Fibroblast of pulmonary artery (primary cell): Measurements from ENCODE around the gene SLC35D1.

ENCODE experiments used
- DNase-seq: peaks from one replicate; pipeline ENCODE4 v3.0.0-alpha.2; 2010; ENCODE audit warnings: low read depth
- H3K4me3 ChIP-seq: replicated peaks from 2 replicates; pipeline ENCODE4 v1.5.1; 2011; ENCODE audit warnings: low read depth, mild to moderate bottlenecking, control low read depth, low read length, moderate library complexity
- TF ChIP-seq, protein P1 (sequence below): IDR thresholded peaks from 2 replicates; pipeline ENCODE4 v1.5.1; 2011; ENCODE audit warnings: mild to moderate bottlenecking, control low read depth, low read length, inconsistent platforms; ENCODE audit errors: missing control alignments

Gene SLC35D1

DNA sequence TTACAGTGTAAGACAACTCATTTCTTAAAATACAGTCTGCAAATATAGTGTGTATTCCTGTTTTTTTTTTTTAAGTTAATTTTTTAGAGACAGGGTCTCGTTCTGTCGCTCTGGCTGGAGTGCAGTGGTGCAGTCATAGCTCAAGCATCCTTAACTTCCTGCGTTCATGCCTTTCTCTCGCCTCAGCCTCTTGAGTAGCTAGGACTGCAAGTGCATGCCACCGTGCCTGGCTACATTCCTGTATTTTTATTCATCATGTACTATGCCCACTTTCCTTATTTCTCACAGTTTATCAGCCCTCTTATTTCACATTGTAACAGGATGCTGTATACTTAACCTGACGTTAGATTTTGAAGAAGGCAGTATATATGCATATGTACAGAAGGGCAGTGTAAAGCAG lies 102.4 kb downstream of the SLC35D1 start:
- TF ChIP-seq, protein P1, sequence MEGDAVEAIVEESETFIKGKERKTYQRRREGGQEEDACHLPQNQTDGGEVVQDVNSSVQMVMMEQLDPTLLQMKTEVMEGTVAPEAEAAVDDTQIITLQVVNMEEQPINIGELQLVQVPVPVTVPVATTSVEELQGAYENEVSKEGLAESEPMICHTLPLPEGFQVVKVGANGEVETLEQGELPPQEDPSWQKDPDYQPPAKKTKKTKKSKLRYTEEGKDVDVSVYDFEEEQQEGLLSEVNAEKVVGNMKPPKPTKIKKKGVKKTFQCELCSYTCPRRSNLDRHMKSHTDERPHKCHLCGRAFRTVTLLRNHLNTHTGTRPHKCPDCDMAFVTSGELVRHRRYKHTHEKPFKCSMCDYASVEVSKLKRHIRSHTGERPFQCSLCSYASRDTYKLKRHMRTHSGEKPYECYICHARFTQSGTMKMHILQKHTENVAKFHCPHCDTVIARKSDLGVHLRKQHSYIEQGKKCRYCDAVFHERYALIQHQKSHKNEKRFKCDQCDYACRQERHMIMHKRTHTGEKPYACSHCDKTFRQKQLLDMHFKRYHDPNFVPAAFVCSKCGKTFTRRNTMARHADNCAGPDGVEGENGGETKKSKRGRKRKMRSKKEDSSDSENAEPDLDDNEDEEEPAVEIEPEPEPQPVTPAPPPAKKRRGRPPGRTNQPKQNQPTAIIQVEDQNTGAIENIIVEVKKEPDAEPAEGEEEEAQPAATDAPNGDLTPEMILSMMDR: no peak
- peak; percentile 78 for DNase-seq
- H3K4me3 ChIP-seq: no peak overlapping the region
